GM06990 (cell line): Measurements from ENCODE around the gene ELAVL2.

Experiments
- DNase-seq: peaks from one replicate; pipeline ENCODE4 v3.0.0-alpha.2; 2011; ENCODE audit not compliant: insufficient read length; ENCODE audit errors: extremely low read depth
- H3K27me3 ChIP-seq: replicated peaks from 2 replicates; pipeline ENCODE4 v1.6.0; 2011; ENCODE audit warnings: low read length; ENCODE audit not compliant: control insufficient read depth, insufficient read depth
- H3K36me3 ChIP-seq: 2 replicates; pipeline ENCODE4 v1.5.1; 2011; ENCODE audit warnings: low read length; ENCODE audit not compliant: control insufficient read depth, insufficient read depth
- H3K4me3 ChIP-seq: replicated peaks from 2 replicates; pipeline ENCODE4 v1.5.1; 2011; ENCODE audit warnings: low read depth, mild to moderate bottlenecking, control low read depth, low read length
- CTCF ChIP-seq: IDR thresholded peaks from 2 replicates; pipeline ENCODE4 v1.5.1; 2011; ENCODE audit warnings: low read length, control low read depth, mild to moderate bottlenecking, inconsistent platforms; ENCODE audit not compliant: insufficient read depth, poor library complexity, severe bottlenecking

The ELAVL2 gene

GRCh38 chr9:23849379-23850035 is 23.5 kb upstream of the ELAVL2 start:
- DNase-seq, result no peak
- no peak overlapping the region for H3K4me3 ChIP-seq
- TF ChIP-seq CTCF, result no peak
- no peaks in the 10 kb centered on the region for H3K36me3 ChIP-seq
- H3K27me3 ChIP-seq, result no peaks in the 10 kb centered on the region

GRCh38 chr9:23842565-23843129 is 16.6 kb upstream of the ELAVL2 start:
- Histone ChIP-seq H3K27me3 (no peaks in the 10 kb centered on the region), H3K36me3 (no peaks in the 10 kb centered on the region), H3K4me3 (no peak overlapping the region)
- TF ChIP-seq CTCF, result no peak
- no peak for DNase-seq

- DNase-seq, result no peak
- no peak for TF ChIP-seq CTCF
- H3K4me3 ChIP-seq, result no peak overlapping the region
- H3K36me3 ChIP-seq, result no peaks in the 10 kb centered on the region
- no peaks in the 10 kb centered on the region for H3K27me3 ChIP-seq
Observed at GRCh38 chr9:23841304-23841703, 15.3 kb upstream of the ELAVL2 start.

- Histone ChIP-seq H3K36me3 (no peaks in the 10 kb centered on the region), H3K4me3 (no peak overlapping the region), H3K27me3 (no peaks in the 10 kb centered on the region)
- no peak for DNase-seq
- TF ChIP-seq CTCF, result no peak
Observed at GRCh38 chr9:23837038-23837437, 11.0 kb upstream of the ELAVL2 start.

- no peak for TF ChIP-seq CTCF
- H3K27me3 ChIP-seq, result no peaks in the 10 kb centered on the region
- no peak for DNase-seq
- no peaks in the 10 kb centered on the region for H3K36me3 ChIP-seq
- H3K4me3 ChIP-seq, result no peak overlapping the region
Observed at GRCh38 chr9:23830929-23831730, 5.1 kb upstream of the ELAVL2 start.
